Left hindlimb (tissue), 1 donor: Measurements from ENCODE around the gene IL1RAP.

Experiments
- DNase-seq: peaks from one replicate; pipeline ENCODE4 v3.0.0-alpha.2; 2018

Gene IL1RAP

GRCh38 chr3:190581041-190581541 is 67.2 kb downstream of the IL1RAP start:
- DNase-seq: no peak

GRCh38 chr3:190582667-190583066 is 68.8 kb downstream of the IL1RAP start:
- no peak for DNase-seq

GRCh38 chr3:190585805-190586630 is 72.1 kb downstream of the IL1RAP start:
- no peak for DNase-seq

- DNase-seq: no peak
Measured at GRCh38 chr3:190586631-190587011, 72.7 kb downstream of the IL1RAP start.

- no peak for DNase-seq
Measured at GRCh38 chr3:190588570-190588969, 74.7 kb downstream of the IL1RAP start.

GRCh38 chr3:190589326-190589725 is 75.4 kb downstream of the IL1RAP start:
- DNase-seq: no peak

GRCh38 chr3:190591080-190591479 is 77.2 kb downstream of the IL1RAP start:
- no peak for DNase-seq

GRCh38 chr3:190593075-190593474 is 79.2 kb downstream of the IL1RAP start:
- no peak for DNase-seq

- DNase-seq: no peak
Measured at GRCh38 chr3:190594171-190594570, 80.3 kb downstream of the IL1RAP start.

- no peak for DNase-seq
Measured at GRCh38 chr3:190595179-190595795, 81.4 kb downstream of the IL1RAP start.

GRCh38 chr3:190595807-190596206 is 81.9 kb downstream of the IL1RAP start:
- no peak for DNase-seq

- DNase-seq: no peak
Measured at GRCh38 chr3:190596349-190597285, 82.7 kb downstream of the IL1RAP start.

GRCh38 chr3:190597291-190597690 is 83.4 kb downstream of the IL1RAP start:
- no peak for DNase-seq

- no peak for DNase-seq
Measured at GRCh38 chr3:190601622-190602021, 87.7 kb downstream of the IL1RAP start.

GRCh38 chr3:190605385-190605784 is 91.5 kb downstream of the IL1RAP start:
- no peak for DNase-seq

GRCh38 chr3:190606596-190606995 is 92.7 kb downstream of the IL1RAP start:
- DNase-seq: no peak

GRCh38 chr3:190607021-190607420 is 93.1 kb downstream of the IL1RAP start:
- no peak for DNase-seq

- DNase-seq: no peak
Measured at GRCh38 chr3:190608850-190609589, 95.1 kb downstream of the IL1RAP start.

- DNase-seq: no peak
Measured at GRCh38 chr3:190614226-190615059, 100.6 kb downstream of the IL1RAP start.

GRCh38 chr3:190615060-190615384 is 101.1 kb downstream of the IL1RAP start:
- DNase-seq: no peak

GRCh38 chr3:190615607-190616006 is 101.7 kb downstream of the IL1RAP start:
- no peak for DNase-seq

GRCh38 chr3:190616637-190617036 is 102.8 kb downstream of the IL1RAP start:
- DNase-seq: no peak
